Fibroblast of lung (primary cell): Measurements from ENCODE around the gene GNLY. TPM values are rescaled to one million over a fixed set of nuclear protein-coding genes. Genes with fewer than 3 reads are reported as not detected.

Experiments
- DNase-seq, 2 donors: peaks; one replicate each; pipeline versions ENCODE4 v3.0.0 to v3.0.0-alpha.2; 2010; ENCODE audit warnings: low read depth in 2 of 2
- H2AFZ ChIP-seq: 2 replicates; pipeline ENCODE4 v1.5.1; 2012; ENCODE audit warnings: low read length, control low read depth, inconsistent platforms
- H3K27ac ChIP-seq: 2 replicates; pipeline ENCODE4 v1.5.1; 2011; ENCODE audit warnings: low read length, control low read depth; ENCODE audit not compliant: insufficient read depth
- H3K27me3 ChIP-seq: 2 replicates; pipeline ENCODE4 v1.5.1; 2011; ENCODE audit warnings: mild to moderate bottlenecking, low read length; ENCODE audit not compliant: control insufficient read depth, insufficient read depth
- H3K36me3 ChIP-seq: 2 replicates; pipeline ENCODE4 v1.5.1; 2011; ENCODE audit warnings: low read length; ENCODE audit not compliant: control insufficient read depth, insufficient read depth
- H3K4me1 ChIP-seq: 2 replicates; pipeline ENCODE4 v1.5.1; 2011; ENCODE audit warnings: low read length; ENCODE audit not compliant: control insufficient read depth, insufficient read depth; ENCODE audit errors: extremely low read depth
- H3K4me2 ChIP-seq: 2 replicates; pipeline ENCODE4 v1.5.1; 2011; ENCODE audit warnings: low read length, control low read depth; ENCODE audit not compliant: insufficient read depth; ENCODE audit errors: extremely low read depth
- H3K4me3 ChIP-seq, 4 experiments: fragments of 200-600 bp in 1 of 4; sonication (generic) in 1 of 4; replicated peaks in 1 of 4; 2 replicates each; pipeline ENCODE4 v1.5.1; 2011 to 2016; ENCODE audit warnings: low read length in 4 of 4, low read depth in 3 of 4, mild to moderate bottlenecking in 3 of 4, control low read depth in 2 of 4, inconsistent platforms in 1 of 4, mixed read lengths in 1 of 4; ENCODE audit not compliant: insufficient read depth in 1 of 4; ENCODE audit errors: control extremely low read depth in 1 of 4
- H3K79me2 ChIP-seq: 2 replicates; pipeline ENCODE4 v1.5.1; 2012; ENCODE audit warnings: mild to moderate bottlenecking, low read length, inconsistent platforms; ENCODE audit not compliant: control insufficient read depth, insufficient read depth
- H3K9ac ChIP-seq: 2 replicates; pipeline ENCODE4 v1.5.1; 2011; ENCODE audit warnings: mild to moderate bottlenecking, low read length, control low read depth; ENCODE audit not compliant: insufficient read depth
- H3K9me3 ChIP-seq: 2 replicates; pipeline ENCODE4 v1.5.1; 2012; ENCODE audit warnings: low read depth, low read length; ENCODE audit not compliant: control insufficient read depth, insufficient read depth
- H4K20me1 ChIP-seq: 2 replicates; pipeline ENCODE4 v1.5.1; 2011; ENCODE audit warnings: low read length; ENCODE audit not compliant: control insufficient read depth, insufficient read depth; ENCODE audit errors: extremely low read depth
- EZH2 ChIP-seq: IDR thresholded peaks from 2 replicates; pipeline ENCODE4 v1.5.1; 2012; ENCODE audit warnings: low read length, control low read depth, mild to moderate bottlenecking; ENCODE audit errors: missing control alignments
- polyA plus RNA-seq, 2 donors: library from polyadenylated mRNA; depleted of rRNA in 1 of 2; stranded (reverse) in 1 of 2; unstranded in 1 of 2; fragments of >200 nt; gene quantifications; 2 replicates each; pipeline ENCODE4 v1.2.1, GENCODE V29; 2011 to 2012; ENCODE audit warnings: missing spikeins in 1 of 2
- total RNA-seq: library from RNA; depleted of rRNA; stranded (reverse); fragments of >200 nt; gene quantifications from 2 replicates; pipeline ENCODE4 v1.2.1, GENCODE V29; 2014
- TF ChIP-seq, protein P1 (sequence below), 2 donors: IDR thresholded peaks in 1 of 2; conservative IDR thresholded peaks in 1 of 2; 1 replicate in 1 of 2; 2 replicates in 1 of 2; pipeline ENCODE4 v1.5.1; 2011 to 2012; ENCODE audit warnings: low read length in 2 of 2, control low read depth in 1 of 2, inconsistent platforms in 1 of 2, low read depth in 1 of 2, mild to moderate bottlenecking in 1 of 2

The GNLY gene
- total and polyA plus RNA-seq, 2 donors (not counting 1 experiment from before 2014, with no cell fraction given) = under 0.01 TPM; not detected in 1

DNA sequence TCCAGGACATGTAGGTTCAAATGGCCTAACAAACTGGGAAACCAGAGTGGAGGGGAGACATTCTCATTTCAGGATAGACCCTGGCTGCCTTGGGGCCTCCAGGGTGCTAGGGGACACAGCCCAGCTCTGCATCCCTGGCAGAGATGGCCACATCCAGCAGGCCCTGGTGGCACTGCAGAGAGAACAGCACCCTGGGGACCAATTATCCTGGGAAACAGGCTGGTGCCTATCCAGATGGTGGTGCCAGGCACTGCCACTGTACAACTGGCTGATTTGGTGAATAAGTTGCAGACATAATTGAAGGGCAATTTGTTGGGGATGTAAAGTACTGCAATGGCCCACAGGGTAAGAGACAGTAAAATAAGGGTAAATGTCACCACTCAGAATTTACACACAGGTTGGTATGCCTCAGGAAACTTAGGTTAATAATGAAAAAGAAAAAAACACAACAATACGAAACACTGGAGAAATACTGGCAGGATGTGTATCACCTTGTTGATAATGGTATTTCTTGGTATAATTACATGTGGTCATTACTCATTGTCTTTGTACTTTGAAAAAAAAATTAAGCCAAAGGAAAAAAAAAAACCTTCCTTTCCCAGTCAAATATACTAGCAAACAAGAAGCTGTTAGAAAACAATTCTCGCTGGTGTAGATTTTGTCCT is 13.3 kb upstream of the GNLY start:
- H3K4me1 ChIP-seq = peaks cover 5% of the 10 kb centered on the region
- no peaks in the 10 kb centered on the region for H3K79me2 ChIP-seq
- H3K9ac ChIP-seq = no peak overlapping the region
- no peak for TF ChIP-seq EZH2
- TF ChIP-seq, protein P1, sequence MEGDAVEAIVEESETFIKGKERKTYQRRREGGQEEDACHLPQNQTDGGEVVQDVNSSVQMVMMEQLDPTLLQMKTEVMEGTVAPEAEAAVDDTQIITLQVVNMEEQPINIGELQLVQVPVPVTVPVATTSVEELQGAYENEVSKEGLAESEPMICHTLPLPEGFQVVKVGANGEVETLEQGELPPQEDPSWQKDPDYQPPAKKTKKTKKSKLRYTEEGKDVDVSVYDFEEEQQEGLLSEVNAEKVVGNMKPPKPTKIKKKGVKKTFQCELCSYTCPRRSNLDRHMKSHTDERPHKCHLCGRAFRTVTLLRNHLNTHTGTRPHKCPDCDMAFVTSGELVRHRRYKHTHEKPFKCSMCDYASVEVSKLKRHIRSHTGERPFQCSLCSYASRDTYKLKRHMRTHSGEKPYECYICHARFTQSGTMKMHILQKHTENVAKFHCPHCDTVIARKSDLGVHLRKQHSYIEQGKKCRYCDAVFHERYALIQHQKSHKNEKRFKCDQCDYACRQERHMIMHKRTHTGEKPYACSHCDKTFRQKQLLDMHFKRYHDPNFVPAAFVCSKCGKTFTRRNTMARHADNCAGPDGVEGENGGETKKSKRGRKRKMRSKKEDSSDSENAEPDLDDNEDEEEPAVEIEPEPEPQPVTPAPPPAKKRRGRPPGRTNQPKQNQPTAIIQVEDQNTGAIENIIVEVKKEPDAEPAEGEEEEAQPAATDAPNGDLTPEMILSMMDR (conservative IDR thresholded peaks at IDR 0.05 in 1 of 2, IDR thresholded peaks at IDR 0.05 in 1 of 2; ENCODE audit: low read depth in 1 of 2, low read length in 2 of 2) = no peak
- no peaks in the 10 kb centered on the region for H3K27me3 ChIP-seq
- no peak overlapping the region for H3K4me2 ChIP-seq
- H3K9me3 ChIP-seq = no peaks in the 10 kb centered on the region
- no peaks in the 10 kb centered on the region for H3K36me3 ChIP-seq
- H4K20me1 ChIP-seq = no peaks in the 10 kb centered on the region
- no peak overlapping the region for H2AFZ ChIP-seq
- H3K27ac ChIP-seq = no peak overlapping the region
- H3K4me3 ChIP-seq = no peak overlapping the region
- DNase-seq = no peak

DNA sequence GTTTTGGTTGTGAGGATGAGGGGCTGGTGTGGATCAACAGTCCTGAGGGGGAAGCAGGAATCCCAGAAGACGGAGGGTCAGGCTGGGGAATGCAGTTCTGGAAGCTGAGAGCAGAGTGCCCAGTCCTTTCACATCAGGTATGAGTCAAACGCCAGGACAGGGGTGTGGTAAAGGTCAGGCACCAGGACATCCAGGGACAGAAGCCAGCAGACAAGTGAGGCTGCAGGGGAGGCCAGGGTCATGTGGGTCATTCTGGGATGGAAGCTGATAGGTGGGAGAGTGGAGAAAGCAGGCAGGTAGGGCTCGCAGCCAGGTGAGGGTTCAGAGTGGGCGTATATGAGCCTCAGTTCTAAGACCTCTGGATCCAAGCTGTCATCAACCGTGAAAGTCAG is 12.8 kb upstream of the GNLY start:
- H2AFZ ChIP-seq = no peak overlapping the region
- no peaks in the 10 kb centered on the region for H3K36me3 ChIP-seq
- H3K4me1 ChIP-seq = peaks cover 5% of the 10 kb centered on the region
- H4K20me1 ChIP-seq = no peaks in the 10 kb centered on the region
- H3K9me3 ChIP-seq = no peaks in the 10 kb centered on the region
- H3K4me2 ChIP-seq = no peak overlapping the region
- H3K27me3 ChIP-seq = no peaks in the 10 kb centered on the region
- no peaks in the 10 kb centered on the region for H3K79me2 ChIP-seq
- no peak overlapping the region for H3K4me3 ChIP-seq
- no peak for TF ChIP-seq EZH2
- TF ChIP-seq, protein P1 (conservative IDR thresholded peaks at IDR 0.05 in 1 of 2, IDR thresholded peaks at IDR 0.05 in 1 of 2; ENCODE audit: low read depth in 1 of 2, low read length in 2 of 2) = no peak
- no peak for DNase-seq
- no peak overlapping the region for H3K9ac ChIP-seq
- H3K27ac ChIP-seq = no peak overlapping the region

DNA sequence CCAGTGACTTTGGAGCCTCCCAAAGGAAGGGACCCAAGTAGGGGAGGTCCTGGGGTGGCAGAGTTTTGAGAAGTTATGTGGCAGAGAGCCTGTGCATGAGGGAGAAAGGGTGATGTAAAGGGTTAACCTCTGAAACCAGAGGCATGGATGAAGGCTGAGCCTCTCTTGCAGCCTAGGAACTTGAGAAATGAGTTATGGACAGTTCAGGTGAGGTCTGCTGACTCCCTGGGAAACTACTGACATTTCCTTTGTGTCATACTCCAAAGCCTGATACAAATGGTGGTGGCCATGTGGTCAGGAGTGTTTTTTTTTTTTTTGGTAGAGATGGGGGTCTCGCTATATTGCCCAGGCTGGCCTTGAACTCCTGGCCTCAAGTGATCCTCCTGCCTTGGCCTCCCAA is 12.4 kb upstream of the GNLY start:
- Histone ChIP-seq H3K36me3 (no peaks in the 10 kb centered on the region), H3K27ac (no peak overlapping the region)

More for the DNA sequence above, 12.4 kb upstream of the GNLY start:
- no peak for DNase-seq
- H3K4me1 ChIP-seq = peaks cover 5% of the 10 kb centered on the region
- TF ChIP-seq EZH2 = no peak
- TF ChIP-seq, protein P1 (conservative IDR thresholded peaks at IDR 0.05 in 1 of 2, IDR thresholded peaks at IDR 0.05 in 1 of 2; ENCODE audit: low read depth in 1 of 2, low read length in 2 of 2) = no peak
- H3K27me3 ChIP-seq = no peaks in the 10 kb centered on the region
- H3K9me3 ChIP-seq = no peaks in the 10 kb centered on the region
- no peaks in the 10 kb centered on the region for H4K20me1 ChIP-seq
- no peak overlapping the region for H3K4me3 ChIP-seq
- no peak overlapping the region for H3K9ac ChIP-seq
- no peaks in the 10 kb centered on the region for H3K79me2 ChIP-seq
- no peak overlapping the region for H3K4me2 ChIP-seq
- H2AFZ ChIP-seq = no peak overlapping the region
